Skin of body (tissue), 2 donors: Measurements from ENCODE around the gene PEMT. TPM values are rescaled to one million over a fixed set of nuclear protein-coding genes. Genes with fewer than 3 reads are reported as not detected.

Experiments used
- DNase-seq: peaks from one replicate; lab custom pipeline; 2025; lab: John Stamatoyannopoulos, UW
- total RNA-seq: library from RNA; depleted of rRNA; stranded (reverse); fragments of >200 nt; gene quantifications from one replicate; pipeline ENCODE4 v1.2.3, GENCODE V29; 2014

Gene PEMT
- total RNA-seq, 1 donor from 2014 or later: 18.8 TPM

- DNase-seq: no peak
Measured at GRCh38 chr17:17605083-17605728, 13.7 kb upstream of the PEMT start.

DNA sequence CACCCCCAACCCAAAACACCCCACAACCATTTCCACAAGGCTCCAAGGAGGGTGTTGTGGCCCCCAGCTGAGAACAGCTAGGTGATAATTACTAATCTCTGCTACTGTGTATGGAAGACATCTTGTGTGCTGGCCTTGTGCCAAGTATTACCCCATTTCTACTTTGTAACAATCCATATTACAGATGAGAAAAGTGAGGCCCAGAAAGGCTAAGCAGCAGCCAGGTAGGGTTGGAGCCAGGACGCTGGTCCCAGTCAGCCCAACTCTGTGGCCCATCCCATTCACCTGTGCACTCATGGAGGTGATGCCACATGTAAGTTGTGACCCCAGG lies 12.4 kb upstream of the PEMT start:
- no peak for DNase-seq

DNA sequence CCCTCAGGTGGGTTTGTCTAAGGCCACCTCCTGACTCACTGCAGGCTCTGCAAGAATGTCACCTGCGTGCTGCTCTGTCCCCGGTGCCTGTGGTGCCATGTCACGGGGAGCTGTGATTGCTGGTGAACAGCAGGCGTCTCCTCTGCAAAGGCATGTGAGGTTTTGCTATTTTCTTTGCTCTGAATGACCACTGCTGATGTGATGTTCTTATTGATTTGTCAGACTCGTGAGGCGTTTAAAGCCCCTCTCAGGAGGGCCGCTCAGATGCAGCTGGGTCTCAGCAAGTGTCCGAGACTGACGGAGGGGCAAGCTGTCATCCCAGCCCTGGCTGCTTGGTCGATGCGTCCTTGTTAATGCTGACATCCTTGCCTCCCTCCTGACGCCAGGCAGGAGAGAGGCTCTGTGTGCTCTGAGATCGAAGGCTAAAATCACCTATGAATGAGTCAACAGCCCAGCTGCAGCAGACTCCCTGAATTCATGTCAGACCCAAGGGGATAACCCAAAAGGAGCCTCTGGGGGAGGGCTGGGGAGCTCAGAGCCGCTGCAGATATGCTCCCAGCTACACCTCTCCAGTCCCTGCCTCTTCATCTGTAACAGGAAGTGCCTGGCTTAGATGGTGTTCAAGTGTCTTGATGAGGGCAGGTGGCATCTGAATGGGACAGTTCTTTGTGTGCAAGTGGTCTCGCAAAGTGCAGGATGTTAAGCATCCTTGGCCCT lies 11.8 kb upstream of the PEMT start:
- no peak for DNase-seq

DNA sequence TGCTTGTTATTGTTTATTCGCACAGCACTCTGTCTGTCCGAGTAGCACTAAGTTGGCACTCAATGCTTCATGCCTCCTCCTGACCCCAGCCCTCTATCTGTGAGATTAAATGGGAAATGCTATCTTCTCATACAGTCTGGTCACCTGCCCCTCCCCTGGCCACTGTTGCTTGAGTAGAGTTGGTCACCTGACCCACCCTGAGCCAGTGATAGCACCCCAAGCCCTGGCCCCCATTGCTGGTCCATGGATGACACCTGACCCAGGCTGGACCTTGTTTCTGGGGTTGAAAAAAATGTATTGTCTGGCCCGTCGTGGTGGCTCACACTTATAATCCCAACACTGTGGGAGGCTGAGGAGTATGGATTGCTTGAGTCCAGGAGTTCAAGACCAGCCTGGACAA lies 8.5 kb upstream of the PEMT start:
- DNase-seq: no peak

DNA sequence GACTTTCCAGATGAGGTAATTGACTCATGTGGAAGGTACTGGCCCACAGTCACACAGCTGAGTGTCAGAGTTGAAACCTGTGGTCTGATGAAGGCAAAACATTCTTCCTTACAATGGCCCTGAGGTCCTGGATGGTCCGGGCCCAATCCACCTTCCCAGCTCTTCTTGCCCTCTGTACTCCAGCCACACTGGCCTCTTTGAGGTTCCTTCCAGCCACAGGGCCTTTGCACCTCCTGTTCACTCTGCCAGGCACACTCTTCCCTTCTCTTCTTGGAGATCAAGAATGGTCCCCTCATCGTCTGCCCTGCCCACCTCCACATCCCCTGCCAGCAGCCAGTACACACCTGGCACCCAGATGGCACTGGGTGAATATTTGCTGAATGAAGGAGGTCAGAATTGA lies 6.5 kb upstream of the PEMT start:
- DNase-seq: no peak

- DNase-seq: no peak
Measured at GRCh38 chr17:17595755-17596154, 4.2 kb upstream of the PEMT start.

DNA sequence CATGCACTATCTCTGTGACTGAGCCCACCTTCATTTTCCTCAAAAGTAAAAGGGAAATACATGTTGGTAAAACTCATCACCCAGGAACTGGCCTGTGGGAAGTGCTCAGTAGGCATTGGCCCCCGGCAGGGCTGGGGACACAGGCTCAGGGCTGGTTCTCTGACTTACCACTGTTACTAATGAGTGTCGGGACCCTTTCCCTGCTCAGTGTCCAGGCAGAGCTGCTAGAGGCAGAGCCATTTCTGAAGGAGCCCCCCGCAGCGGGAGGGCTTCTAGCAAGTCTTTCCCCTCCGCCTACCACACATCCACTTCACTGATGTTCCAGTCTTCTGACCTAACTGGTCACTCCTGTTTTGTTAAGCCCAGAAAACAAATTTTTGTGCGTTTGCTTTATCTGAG lies 1.7 kb upstream of the PEMT start:
- no peak for DNase-seq

DNA sequence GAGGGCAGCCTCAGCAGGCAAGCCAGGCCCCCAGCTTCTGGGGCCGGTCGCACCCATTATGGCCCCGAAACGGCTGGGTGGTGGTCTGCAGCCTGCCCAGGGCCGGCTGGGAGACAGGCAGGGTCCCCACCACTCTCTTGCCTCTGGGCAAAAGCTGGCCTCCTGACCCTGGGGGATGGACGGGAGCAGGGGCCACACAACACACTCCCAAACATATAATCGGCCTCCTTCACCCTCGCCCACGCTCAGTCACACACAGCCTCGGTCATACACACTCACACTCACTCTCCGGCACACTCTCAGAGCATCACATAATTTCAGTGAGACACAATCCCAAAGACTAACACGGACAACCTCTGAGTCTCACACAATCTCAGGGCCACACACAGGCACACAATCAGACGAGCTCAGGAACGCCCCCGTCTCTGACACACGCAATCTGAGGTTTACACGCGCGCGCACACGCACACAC lies 589 bp downstream of the PEMT start:
- peak; percentile 63 for DNase-seq

GRCh38 chr17:17590141-17590751 lies 1.3 kb downstream of the PEMT start:
- DNase-seq: no peak

DNA sequence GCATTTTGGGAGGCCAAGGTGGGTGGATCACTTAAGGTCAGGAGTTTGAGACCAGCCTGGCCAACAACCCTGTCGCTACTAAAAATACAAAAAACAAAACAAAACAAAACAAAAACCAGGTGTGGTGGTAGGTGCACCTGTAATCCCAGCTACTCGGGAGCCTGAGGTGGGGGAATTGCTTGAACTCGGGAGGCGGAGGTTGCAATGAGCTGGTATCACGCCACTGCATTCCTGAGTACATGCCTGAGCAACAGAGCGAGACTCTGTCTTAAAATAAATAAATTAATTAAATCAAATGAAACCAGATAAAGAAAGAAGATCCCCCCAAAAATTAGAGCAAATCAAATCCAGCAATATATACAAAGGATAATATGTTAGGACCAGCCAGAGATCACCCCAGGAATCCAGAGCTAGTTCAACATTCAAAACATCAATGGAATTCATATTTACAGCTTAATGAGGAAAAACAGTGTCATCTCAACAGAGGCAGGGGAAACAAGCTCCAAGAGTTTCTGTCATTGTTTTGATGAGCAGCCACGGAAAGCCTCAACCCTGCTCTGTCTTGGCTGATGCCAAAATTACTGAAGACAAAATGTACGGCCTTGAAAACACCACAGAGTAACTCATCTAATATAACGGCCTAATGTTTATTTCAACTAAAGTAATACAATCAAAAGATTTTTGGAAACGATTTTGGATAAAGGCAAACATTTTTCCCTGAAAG lies 3.7 kb downstream of the PEMT start:
- peak; percentile 64 for DNase-seq

DNA sequence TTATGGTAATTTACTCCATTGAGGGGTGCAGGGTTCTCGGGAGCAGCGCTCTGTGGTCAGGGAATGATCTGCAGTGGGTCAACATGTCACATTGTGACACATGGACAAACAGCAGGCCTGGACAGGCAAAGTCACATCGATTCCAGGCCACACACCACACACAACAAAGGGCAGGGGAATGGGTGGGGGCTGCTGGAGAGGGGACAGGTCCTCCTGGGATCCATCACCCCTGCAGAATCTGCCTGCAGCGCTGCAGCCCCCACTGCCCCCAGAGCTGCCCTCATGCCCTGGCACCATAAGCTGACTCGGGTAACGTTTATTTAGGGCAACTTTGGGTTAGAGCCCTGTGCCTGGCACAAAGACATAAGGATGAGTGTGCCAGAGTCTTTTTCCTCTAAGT lies 9.1 kb downstream of the PEMT start:
- no peak for DNase-seq

DNA sequence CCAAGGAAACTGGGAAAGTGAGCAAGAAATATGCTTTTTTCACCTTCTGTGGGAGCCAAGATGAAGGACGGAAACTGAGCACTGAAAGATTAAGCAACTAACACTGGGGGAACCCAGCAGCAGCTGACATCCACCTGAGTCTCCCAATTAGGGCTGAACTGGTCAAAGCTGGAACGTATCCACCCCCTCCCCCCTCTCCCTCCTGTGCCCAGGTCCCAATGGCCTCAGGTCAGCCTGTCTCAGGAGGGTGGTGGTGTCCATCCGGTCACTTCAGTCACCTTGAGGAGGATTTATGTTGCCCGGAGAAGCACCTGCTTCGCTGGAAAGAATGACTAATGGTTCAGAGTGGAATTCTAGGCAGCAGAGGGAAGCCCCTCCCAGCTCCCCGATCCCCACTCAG lies 10.0 kb downstream of the PEMT start:
- no peak for DNase-seq

GRCh38 chr17:17580662-17581470 lies 10.6 kb downstream of the PEMT start:
- DNase-seq: no peak

DNA sequence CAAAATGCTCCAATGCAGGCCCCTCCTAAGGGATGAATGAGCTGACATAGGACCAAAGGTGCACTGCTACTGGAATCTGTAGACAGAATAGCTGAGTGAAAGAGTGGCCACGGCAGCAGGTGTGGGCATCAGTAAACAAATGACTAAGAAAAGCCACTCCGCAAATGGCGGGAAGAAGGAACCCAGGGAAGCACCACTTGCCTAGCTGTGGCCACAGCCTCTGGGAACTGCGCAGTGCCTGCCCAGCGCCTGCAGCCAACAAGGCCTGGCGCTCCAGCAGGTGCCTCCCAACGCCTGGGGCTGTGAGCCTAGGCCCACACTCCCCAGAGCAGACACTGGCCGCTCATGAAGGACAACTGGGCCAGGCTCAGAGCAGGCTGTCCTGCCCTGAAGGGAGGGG lies 11.8 kb downstream of the PEMT start:
- DNase-seq: no peak

DNA sequence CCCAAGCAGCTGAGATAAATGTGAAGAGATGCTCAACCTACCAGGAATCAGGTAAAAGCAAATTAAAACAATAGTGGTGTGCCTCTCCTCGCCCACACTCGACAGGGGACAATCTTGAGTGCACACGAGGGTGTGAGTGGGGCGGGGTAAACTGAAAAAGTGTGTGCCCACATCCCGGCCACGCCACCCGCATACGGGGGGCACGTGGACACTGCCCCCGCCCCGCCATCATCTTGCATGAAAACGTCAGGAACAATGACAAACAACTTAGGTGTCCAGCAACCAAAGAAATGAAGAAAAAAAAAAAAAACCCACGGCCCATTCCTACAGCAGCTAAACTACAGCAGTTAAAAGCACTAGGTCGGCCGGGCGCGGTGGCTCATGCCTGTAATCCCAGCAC lies 14.1 kb downstream of the PEMT start:
- no peak for DNase-seq

GRCh38 chr17:17576772-17577234 lies 14.7 kb downstream of the PEMT start:
- DNase-seq: no peak

- DNase-seq: peak; percentile 28
Measured at GRCh38 chr17:17575360-17576251, 15.9 kb downstream of the PEMT start.

DNA sequence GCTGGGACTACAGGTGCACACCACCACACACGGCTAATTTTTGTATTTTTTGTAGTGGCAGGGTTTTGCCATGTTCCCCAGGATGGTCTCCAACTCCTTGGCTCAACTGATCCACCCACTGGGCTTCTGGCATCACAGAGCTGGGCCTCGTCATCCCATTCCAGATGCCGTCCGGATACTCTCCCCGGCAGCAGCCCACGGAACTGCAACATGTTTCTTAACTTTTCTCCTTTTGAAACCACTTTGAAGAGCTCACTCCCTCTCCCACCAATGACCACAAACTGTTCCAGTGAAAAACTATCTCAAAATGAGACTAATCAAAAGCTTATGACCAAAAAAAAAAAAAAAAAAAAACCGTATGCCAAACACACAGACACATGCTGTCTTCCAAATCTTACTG lies 17.6 kb downstream of the PEMT start:
- peak; percentile 11 for DNase-seq

GRCh38 chr17:17572010-17572785 lies 19.3 kb downstream of the PEMT start:
- no peak for DNase-seq
